EL (cell line): Measurements from ENCODE around the gene LRRC14B.
"Not testable (repeated sequence)": the region's sequence is repeated elsewhere in the genome, so short reads cannot be mapped to it uniquely, and the experiment has no call there.

Experiments used
- DNase-seq: peaks from one replicate; pipeline ENCODE4 v3.0.0-alpha.2; 2016

The LRRC14B gene

DNA sequence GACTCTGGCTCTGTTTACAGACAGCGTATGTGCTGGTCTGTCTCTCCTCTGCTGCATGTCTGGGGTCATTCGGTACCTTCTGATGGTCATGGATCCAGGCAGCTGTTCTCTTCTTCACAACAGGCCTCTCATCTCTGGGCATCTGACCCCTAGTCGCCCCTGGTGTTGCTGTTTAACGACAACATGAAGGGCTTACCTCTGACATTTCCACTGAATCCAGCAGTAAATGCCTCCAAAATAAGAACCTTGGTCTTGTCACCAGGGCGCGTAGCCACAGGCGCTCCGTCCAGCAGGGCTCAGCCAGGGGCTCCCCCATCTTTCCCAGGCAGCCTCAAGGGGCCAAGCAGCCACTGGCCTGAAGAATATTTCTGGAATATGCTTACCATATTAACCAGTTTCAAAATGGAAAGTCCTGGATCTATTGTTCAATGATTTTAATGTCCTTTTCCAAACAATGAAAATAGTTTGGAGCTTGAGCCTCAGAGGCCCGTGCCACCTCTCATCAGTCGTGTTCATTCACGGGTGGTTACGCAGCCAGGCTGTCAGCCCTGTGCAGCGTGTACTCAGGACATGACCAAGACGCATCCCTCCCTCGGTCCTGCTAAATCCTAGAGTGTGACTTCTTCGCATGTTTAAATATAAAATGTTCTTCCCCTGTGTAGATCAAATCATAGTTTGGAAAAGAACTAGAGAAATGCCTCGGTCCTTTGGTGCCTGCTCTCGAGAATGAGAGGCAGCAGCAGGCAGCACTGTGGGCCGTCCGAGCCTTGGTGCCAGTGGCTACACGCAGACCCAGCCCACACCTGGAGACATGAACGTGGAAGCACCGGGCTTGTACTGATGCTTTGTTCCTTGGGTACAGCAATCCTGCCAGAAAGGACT lies 30.1 kb upstream of the LRRC14B start:
- no peak for DNase-seq

DNA sequence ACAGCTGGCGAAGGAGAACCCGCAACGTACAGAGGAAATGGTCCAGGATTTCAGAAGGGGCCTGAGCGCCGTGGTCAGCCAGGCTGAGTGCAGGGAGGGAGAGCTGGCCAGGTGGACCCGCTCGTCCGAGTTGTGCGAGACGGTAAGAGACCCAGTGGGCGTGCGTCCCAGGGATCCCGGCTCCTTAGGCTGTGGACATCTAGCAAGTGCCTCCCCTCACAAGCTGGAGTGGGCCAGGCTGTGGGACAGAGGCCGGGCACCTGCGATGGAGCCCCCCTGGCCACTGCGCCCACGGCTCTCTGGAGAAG lies 29.5 kb upstream of the LRRC14B start:
- DNase-seq, result no peak

DNA sequence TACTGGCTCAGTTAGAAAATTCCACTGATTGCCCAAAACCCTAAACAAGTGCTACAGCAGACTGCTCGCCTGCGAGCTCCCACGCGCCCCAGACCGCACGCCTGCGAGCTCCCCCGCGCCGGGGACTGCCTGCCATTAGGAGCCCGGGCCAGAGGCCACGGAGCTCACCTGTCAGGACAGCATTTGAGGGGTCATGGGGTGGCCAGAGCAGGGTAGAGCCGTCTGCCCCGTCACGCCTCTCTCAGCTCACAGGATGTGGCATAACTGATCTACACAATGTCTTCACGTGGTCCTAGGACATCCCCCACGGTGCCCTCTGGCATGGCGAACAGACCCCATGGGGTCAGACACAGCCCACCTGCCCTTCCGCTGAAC lies 29.1 kb upstream of the LRRC14B start:
- no peak for DNase-seq

DNA sequence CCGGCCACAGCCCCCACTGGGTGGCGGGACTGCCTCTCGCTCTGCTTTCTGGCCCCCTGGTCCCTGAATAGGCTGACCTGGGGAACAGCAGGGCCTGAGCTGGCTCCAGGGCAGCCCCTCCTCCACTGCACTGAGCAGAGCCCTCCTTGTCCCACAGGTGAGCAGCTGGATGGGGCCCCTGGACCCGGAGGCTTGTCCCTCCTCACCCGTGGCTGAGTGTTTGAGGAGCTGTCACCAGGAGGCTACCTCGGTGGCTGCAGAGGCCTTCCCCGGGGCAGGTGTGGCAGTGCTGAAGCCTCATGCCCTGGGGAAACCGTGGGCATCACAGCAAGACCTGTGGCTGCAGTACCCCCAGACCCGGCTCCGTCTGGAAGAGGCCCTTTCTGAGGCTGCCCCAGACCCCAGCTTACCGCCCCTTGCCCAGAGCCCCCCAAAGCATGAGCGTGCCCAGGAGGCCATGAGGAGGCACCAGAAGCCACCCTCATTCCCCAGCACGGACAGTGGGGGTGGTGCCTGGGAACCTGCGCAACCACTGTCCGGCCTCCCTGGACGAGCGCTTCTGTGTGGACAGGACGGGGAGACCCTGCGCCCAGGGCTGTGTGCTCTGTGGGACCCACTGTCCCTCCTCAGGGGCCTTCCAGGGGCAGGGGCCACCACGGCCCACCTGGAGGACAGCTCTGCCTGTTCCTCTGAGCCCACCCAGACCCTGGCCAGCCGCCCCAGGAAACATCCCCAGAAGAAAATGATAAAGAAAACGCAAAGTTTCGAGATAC lies 28.5 kb upstream of the LRRC14B start:
- no peak for DNase-seq

DNA sequence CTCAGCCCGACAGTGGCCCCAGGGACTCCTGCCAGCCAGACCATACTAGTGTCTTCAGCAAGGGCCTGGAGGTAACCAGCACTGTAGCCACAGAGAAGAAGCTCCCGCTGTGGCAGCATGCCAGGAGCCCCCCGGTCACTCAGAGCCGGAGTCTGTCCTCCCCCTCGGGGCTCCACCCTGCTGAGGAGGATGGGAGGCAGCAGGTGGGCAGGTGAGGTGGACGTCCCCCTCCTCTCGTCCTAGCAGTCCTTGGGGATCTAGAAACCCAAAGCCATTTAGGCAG lies 28.0 kb upstream of the LRRC14B start:
- no peak for DNase-seq

DNA sequence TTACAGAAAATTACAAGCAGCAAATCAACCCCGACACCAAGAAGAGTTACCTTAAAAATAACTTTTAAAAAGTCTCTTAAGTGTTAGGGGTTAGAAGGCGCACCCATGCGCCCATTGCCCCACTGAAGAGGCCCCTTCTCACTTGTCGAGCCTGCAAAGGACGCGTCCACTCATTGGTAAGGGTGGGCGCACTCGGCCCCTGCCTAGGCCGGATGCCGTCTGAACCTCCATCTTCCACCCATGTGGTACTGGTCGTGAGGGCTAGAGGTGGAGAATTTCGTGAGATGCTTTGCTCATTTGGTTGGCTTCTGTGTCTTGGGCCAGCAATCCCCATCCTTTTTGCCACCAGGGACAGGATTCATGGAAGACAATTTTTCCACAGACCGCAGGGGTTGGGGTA lies 27.5 kb upstream of the LRRC14B start:
- DNase-seq, result no peak

DNA sequence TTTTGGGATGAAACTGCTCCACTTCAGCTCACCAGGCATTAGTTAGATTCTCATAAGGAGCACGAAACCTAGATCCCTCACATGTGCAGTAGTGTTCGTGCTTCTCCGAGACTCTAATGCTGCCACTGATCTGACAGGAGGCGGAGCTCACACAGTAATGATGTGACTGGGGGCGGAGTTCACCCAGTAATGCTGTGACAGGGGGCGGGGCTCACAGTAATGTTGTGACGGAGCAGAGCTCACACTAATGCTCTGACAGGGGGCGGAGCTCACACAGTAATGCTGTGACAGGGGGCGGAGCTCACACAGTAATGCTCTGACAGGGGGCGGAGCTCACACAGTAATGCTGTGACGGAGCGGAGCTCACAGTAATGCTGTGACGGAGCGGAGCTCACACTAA lies 27.1 kb upstream of the LRRC14B start:
- DNase-seq, result no peak

DNA sequence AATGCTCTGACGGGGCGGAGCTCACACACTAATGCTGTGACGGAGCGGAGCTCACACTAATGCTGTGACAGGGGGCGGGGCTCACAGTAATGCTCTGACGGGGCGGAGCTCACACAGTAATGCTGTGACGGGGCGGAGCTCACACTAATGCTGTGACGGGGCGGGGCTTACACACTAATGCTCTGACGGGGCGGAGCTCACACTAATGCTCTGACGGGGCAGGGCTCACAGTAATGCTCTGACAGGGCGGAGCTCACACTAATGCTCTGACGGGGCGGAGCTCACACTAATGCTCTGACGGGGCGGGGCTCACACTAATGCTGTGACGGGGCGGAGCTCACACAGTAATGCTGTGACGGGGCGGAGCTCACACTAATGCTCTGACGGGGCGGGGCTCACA lies 26.5 kb upstream of the LRRC14B start:
- not testable (repeated sequence) for DNase-seq

DNA sequence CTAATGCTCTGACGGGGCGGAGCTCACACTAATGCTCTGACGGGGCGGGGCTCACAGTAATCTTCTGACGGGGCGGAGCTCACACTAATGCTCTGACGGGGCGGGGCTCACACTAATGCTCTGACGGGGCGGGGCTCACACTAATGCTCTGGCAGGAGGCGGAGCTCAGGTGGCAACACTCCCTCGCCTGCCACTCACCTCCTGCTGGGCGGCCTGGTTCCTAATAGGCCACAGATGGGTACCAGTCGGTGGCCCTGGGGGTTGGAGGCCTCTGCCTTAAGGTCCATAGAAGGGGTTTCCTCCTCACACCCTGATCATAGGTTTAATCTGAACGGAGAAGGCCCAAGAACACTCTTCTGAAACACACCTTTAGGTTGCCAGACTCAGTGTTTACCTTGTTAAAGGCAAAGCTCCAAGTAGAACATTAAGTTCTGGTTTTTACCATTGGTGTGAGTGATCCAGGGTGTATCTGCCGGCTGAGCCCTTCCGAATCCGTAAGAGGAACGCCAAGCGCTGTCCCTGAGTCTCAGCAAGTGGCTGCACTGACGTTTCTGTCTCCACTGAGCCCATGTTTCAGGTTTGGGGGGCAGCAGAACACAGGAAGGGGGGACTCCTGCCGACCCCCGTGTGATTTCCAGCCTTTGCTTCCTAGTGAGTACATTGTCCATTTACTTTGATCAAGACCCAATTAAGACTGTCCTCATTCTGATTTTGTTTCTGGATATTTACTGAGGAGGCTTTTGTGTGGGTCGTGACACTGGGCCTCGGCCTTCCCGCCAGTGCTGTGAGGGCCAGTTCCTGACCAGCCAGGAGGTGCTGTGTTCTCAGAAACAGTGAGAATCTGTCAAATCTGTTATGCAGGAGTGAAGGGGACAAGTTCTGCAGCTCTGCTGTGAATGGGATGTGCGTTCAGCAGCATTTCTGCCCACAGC lies 24.6 kb upstream of the LRRC14B start:
- DNase-seq, result no peak

DNA sequence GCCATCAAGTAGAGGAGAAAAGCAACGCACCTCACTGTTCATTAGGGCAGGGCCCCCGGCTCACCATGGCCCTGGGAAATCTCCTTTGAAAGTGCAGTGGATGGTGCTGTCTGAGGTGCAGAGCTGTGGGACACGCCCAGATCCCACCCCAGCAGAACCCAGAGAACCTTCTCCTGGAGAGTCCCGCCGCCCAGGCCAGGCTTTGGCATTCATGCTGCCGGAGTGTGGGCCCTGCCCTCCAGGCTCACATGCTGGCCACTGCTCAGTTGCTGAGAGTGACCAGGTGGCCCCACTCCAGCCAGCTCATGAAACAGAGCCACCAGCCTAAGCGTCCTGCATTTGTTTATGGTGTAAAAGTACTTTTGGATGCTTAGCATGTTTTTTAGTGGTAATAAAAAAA lies 23.8 kb upstream of the LRRC14B start:
- DNase-seq, result peak; percentile 23

DNA sequence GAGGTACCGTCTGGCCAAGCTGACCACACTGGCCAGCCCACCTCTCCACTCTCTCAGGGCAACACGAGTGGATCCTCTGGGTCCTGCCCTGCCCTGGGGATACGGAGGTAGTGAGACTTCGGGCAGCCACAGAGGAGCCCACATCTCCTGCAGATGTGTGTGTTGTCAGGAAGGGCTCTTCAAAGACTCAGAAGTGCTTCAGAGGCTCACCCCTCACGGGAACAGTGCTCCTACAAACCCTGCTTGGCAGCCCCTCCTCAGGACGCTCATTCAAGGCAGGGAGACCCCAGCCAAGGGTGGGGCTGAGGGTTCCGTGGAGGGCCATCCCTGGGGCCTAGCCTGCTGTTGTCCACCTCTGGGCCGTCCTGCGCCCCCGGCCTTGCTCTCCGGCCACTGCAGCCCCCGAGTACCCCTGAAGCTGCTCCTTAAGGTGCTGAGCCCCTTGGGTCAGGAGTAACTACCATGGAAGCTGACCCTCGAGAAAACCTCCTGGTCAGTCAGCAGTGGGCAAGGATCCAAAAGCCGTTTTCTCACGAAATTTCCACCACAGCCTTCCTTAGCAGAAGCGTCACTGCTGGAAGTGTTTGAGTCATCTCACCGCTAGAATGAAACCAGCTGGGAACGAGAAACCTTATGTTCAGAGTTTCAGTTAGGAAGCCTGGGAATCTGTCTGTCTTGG lies 23.2 kb upstream of the LRRC14B start:
- peak; percentile 99 for DNase-seq

DNA sequence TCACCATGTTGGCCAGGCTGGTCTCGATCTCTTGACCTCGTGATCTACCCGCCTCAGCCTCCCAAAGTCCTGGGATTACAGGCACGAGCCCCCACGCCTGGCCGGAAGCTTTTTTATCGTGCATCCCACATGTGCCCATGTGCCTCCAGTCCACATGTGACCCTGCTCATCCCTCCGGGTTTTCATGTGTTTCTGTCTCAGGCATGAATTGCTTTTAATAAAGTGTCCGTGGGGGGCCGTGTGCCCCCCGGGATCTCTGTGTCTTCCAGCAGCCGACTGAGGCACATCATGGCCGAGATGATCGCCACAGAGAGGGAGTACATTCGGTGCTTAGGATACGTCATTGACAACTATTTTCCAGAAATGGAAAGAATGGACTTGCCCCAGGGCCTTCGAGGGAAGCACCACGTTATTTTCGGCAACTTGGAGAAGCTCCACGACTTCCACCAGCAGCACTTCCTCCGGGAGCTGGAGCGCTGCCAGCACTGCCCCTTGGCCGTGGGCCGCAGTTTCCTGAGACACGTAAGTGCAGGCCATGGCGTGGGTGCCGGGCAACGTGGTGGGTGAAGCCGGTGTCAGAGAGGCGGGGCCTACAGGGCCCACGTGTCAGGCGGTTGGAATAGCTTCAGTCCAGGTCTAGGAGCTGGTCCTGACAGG lies 22.1 kb upstream of the LRRC14B start:
- DNase-seq, result peak; percentile 99

DNA sequence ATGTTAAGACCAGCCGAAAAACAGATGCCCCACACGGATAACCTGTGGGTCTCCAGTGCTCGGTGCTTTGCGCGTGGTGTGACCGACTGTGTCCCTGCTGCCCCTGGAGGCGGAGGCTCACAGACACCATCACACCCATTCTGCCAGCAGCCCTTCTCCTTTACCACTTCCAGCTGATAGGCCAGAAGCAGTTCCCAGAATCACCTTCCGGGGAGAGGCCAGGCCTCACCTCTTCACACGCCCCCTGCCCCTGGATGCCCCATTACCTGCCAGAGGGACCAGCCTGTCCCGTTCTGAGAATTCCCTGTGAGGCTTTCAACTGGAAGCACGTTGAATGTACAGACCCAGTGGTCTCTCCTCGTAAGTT lies 21.6 kb upstream of the LRRC14B start:
- DNase-seq, result no peak

DNA sequence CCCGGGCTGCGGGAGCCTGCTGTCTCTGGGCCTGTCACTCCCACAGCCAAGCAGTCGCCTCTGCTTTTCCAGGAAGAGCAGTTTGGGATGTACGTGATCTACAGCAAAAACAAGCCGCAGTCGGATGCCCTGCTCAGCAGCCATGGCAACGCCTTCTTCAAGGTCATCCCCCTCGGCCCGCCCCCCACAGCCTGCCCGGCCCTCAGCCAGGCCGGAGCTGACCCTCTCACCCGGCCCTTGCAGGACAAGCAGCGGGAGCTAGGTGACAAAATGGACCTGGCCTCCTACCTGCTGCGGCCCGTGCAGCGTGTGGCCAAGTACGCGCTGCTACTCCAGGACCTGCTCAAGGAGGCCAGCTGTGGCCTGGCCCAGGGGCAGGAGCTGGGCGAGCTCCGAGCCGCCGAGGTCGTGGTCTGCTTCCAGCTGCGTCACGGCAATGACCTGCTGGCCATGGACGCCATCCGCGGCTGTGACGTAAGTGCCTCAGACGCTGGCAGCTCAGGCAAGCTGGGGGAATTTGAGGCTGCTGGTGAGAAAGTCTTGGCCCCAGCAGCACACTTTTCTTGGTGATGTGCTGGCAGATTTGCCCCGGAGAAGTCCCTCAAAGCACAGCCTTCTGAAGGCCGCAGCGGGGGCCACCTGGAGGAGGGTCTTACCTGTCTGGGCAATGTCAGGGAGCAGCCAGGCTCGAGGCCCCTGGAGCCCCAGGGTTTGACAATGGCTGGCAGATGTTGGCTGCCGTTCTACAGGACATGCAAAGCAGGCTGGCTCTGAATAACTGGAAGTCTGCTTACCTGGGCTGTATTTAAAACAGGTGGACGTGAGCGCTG lies 20.1 kb upstream of the LRRC14B start:
- DNase-seq, result no peak

DNA sequence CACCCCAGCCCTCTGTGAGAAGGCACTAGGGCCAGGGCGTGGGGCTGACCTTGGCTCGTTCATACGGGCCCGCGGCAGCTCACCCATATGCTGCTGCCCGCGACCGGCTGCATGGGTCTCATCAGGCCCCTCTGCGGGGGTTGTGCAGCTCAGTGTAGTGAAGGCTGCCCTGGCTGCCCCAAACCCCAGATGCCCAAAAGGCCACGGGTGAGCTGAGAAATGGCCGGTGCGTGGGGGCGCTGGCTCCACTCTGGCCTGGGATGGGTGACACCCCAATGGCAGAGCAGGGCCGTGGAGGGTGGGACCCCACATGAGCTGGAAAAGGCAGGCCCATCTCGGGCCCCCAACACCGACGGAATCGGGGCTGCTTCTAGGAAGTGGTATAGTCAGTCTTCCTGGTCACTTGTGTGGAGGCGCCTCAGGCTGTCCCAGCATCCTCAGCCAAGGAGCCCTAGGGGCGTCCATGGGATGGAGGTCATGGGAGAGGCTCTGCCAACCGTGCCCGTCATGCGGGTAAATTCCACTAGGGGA lies 19.4 kb upstream of the LRRC14B start:
- DNase-seq, result no peak

DNA sequence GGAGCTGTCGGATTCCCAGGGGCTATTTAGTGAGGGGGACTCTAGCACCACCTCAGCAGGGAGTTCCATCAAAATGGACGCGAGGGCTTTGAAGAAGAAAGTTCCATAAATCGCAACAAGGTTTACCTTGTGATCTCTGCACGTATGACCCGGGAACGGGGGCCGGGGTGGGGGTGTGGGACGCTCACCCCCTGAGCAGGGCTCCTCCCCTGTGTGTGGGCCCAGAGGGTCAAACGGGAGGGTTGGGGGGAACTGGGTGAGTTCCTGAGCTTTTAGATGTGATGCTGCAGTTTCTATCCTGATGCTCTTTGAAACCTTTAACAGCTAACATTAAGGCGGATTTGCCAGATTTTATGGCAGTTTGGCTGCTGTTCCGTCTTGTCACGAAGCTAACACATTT lies 18.9 kb upstream of the LRRC14B start:
- DNase-seq, result no peak

DNA sequence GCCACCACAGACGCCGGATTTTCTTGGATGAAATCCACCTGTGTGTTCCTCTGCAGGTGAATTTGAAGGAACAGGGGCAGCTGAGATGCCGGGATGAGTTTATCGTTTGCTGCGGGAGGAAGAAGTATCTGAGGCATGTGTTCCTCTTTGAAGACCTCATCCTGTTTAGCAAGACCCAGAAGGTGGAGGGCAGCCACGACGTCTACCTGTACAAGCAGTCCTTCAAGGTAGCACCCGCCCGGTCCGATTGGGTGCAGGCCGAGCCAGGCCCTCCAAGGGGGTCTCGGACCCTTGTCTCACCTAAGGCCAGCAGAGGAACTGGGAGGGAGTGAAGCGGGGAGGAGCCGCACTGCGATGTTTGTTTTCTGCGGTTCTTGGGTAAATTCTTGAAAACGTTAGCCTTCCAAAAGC lies 18.4 kb upstream of the LRRC14B start:
- no peak for DNase-seq

DNA sequence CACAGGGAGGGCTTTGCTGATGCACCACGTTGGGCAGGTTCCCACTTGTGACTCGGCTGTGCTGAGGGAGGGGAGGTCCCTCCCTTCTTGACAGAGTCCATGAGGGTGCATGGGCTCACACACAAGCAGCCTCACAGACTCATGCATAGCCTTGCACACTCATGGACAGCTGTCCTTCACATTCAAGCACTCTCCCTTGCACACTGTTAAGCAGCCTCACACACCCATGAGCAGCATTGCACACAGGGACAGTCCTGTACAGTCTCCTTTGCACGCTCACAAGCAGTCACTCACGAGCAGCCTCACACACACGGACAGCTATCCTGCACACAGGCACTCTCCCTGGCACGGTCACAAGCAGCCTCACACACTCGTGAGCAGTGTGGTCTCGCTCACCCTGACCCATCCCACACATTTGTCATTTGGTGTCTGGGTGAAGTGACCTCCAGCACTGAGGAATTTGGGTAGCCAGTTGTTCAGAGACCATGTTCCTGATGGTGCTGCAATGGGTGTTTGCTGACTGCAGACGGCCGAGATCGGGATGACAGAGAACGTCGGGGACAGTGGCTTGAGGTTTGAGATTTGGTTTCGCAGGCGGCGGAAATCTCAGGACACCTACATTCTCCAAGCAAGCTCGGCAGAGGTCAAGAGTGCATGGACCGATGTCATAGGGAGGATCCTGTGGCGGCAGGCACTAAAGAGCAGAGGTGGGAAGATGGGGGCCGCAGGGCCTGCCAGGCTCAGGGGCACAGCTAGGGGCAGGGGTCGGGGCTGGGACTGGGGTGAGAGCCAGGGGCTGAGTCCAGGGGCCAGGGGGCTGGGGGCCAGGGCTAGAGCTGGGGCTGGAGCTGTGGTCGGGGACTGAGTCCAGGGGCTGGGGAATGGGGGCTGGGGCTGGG lies 17.7 kb upstream of the LRRC14B start:
- no peak for DNase-seq

DNA sequence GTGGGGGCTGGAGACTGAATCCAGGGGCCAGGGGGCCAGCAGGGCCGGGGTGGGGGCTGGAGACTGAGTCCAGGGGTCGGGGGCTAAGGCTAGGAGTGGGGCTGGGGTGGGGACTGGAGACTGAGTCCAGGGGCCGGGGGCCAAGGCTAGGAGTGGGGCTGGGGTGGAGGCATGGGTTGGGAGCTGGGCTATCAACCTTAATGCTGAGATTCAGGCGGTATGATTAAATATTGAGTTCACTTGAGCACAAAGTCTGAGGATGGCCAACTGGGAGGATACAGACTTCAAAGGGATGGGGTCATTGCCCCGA lies 17.0 kb upstream of the LRRC14B start:
- DNase-seq, result no peak

DNA sequence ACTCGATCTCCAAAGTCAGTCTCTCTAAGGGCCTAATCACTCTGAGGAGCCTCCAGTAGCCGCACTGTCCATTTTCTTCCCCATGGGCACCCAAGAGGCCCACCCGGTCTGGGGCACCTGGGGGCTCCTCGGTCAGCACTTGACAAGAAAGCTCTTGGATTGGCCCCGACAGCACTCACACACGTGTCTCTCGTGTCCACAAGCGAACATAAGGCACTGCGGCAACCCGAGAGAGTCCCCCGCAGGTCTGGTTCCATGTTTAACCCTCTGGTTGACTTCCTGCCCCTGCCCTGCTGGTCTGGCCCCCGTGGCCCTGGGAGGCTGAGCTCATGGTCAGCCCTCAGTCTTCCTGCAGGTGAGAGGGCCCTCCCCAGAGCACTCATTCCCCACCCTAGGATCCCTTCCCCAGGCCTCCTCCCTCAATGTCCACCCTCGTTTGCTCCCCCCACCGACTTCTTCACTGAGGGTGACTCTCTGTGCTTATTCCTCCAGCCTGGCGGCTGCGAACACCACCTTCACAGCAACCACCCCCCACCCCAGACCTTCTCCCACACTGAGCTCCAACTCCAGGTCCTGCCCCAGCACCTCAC lies 16.3 kb upstream of the LRRC14B start:
- DNase-seq, result no peak
